ENCODE measurements around the gene R3HCC1L. TPM values are rescaled to one million over a fixed set of nuclear protein-coding genes. Genes with fewer than 3 reads are reported as not detected.
"Not testable (repeated sequence)": the region's sequence is repeated elsewhere in the genome, so short reads cannot be mapped to it uniquely, and the experiment has no call there.

The R3HCC1L gene
- polyA plus RNA-seq, 2 donors, result 4.9 to 7.4 TPM

DNA sequence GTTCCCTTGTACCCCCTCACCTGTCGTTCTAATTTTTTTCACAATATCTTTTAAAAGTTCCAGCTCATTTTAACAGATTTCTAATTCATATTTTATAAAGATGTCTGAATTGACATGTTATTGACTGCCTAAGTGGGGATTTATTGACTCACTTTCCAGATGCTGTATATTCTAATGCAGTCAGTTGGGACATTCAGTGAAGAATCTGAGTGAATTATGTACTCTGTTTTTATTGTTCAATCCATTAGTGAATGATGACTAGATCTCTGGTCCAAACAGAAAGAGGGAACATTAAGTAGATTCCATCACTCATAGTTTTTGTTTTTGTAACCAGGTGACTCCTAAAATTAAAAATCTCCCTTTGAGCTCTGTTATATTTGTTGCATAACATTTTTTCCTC is 79.3 kb downstream of the R3HCC1L start:
- no peak overlapping the region for H3K27ac ChIP-seq (ENCODE audit: low read depth in 2 of 2, low read length in 1 of 2)
- no peaks in the 10 kb centered on the region for H3K4me1 ChIP-seq (ENCODE audit: control insufficient read depth in 2 of 2, insufficient read depth in 2 of 2, low read length in 1 of 2)
- WGBS, 2 donors, result 90 to 93% methylated on average over 1 of the region's 1 CpG
- no peak overlapping the region for H3K4me3 ChIP-seq (ENCODE audit: low read depth in 1 of 2, low read length in 2 of 2)
- H3K9me3 ChIP-seq (ENCODE audit: control insufficient read depth in 2 of 2, insufficient read depth in 1 of 2, low read depth in 1 of 2, low read length in 1 of 2), result no peaks in the 10 kb centered on the region
- no peaks in the 10 kb centered on the region for H3K27me3 ChIP-seq (ENCODE audit: control insufficient read depth in 1 of 2, insufficient read depth in 2 of 2, low read length in 2 of 2)
- peaks cover 0 to 3% of the 10 kb centered on the region in 2 donors for H3K36me3 ChIP-seq (ENCODE audit: control insufficient read depth in 2 of 2, insufficient read depth in 2 of 2, low read length in 1 of 2)

DNA sequence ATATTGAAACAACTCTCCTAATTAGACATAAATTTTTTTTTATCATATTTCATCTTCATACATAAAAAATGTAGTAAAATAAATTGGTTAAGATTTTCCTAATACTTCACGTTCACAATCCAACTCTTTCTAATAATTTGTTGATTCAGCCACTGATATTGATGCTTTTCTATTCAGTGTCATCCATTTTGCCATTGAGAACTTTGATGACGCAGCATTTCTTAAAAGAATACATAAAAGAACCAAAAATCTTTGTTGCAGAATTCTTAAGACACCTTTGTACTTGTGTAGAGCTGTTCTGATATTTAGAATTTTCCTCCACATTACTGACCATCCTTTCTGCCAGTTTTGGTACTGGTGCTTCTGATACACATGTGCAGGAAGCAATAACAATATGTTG is 80.9 kb downstream of the R3HCC1L start:
- no peaks in the 10 kb centered on the region for H3K4me1 ChIP-seq (ENCODE audit: control insufficient read depth in 2 of 2, insufficient read depth in 2 of 2, low read length in 1 of 2)
- H3K4me3 ChIP-seq (ENCODE audit: low read depth in 1 of 2, low read length in 2 of 2), result no peak overlapping the region
- H3K27ac ChIP-seq (ENCODE audit: low read depth in 2 of 2, low read length in 1 of 2), result no peak overlapping the region
- H3K36me3 ChIP-seq (ENCODE audit: control insufficient read depth in 2 of 2, insufficient read depth in 2 of 2, low read length in 1 of 2), result no peaks in the 10 kb centered on the region
- no peaks in the 10 kb centered on the region for H3K9me3 ChIP-seq (ENCODE audit: control insufficient read depth in 2 of 2, insufficient read depth in 1 of 2, low read depth in 1 of 2, low read length in 1 of 2)
- WGBS, 2 donors, result 94 to 97% methylated on average over 2 of the region's 2 CpGs
- no peaks in the 10 kb centered on the region for H3K27me3 ChIP-seq (ENCODE audit: control insufficient read depth in 1 of 2, insufficient read depth in 2 of 2, low read length in 2 of 2)

DNA sequence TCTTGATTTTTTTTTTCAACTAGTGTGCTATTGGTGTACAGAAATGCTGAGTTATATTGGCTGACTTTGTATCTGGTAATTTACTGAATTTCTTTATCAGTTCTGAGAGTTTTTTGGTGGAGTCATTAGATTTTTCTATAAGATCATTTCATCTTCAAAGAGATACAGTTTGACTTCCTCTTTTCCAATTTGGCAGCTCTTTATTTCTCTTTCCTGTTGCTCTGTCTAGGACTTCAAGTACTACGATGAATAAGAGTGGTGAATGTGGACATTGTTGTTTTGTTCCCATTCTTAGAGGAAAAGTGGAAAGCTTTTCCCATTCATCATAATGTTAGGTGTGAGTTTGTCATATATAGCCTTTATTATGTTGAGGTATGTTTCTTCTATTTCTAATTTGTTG is 83.3 kb downstream of the R3HCC1L start:
- H3K36me3 ChIP-seq (ENCODE audit: control insufficient read depth in 2 of 2, insufficient read depth in 2 of 2, low read length in 1 of 2), result no peaks in the 10 kb centered on the region
- no peaks in the 10 kb centered on the region for H3K4me1 ChIP-seq (ENCODE audit: control insufficient read depth in 2 of 2, insufficient read depth in 2 of 2, low read length in 1 of 2)
- no peak overlapping the region for H3K4me3 ChIP-seq (ENCODE audit: low read depth in 1 of 2, low read length in 2 of 2)
- no peak overlapping the region for H3K27ac ChIP-seq (ENCODE audit: low read depth in 2 of 2, low read length in 1 of 2)
- no peaks in the 10 kb centered on the region for H3K9me3 ChIP-seq (ENCODE audit: control insufficient read depth in 2 of 2, insufficient read depth in 1 of 2, low read depth in 1 of 2, low read length in 1 of 2)
- H3K27me3 ChIP-seq (ENCODE audit: control insufficient read depth in 1 of 2, insufficient read depth in 2 of 2, low read length in 2 of 2), result no peaks in the 10 kb centered on the region
- 72 to 81% methylated on average over 1 of the region's 1 CpG for WGBS, 2 donors

DNA sequence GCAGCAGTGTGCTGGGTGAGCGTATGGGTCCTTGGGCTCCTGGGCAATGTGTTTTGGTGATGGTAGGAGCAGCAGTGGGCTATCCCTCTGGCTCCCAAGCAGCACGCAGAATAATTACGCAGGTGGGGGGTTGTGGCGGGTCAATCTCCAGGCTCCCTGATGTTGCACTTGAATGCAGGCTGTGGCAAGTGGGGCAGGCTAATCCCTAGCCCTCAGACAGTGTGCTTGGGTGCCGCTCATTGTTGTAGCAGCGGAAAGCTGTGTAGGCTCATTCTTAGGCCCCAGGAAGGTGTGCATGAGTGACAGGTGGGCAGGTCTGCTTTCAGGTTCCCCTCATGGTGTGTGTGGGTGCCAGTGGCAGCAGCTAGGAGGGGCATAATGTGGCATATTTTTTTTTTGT is 89.4 kb downstream of the R3HCC1L start:
- no peaks in the 10 kb centered on the region for H3K27me3 ChIP-seq (ENCODE audit: control insufficient read depth in 1 of 2, insufficient read depth in 2 of 2, low read length in 2 of 2)
- no peaks in the 10 kb centered on the region for H3K9me3 ChIP-seq (ENCODE audit: control insufficient read depth in 2 of 2, insufficient read depth in 1 of 2, low read depth in 1 of 2, low read length in 1 of 2)
- no peak overlapping the region for H3K4me3 ChIP-seq (ENCODE audit: low read depth in 1 of 2, low read length in 2 of 2)
- H3K36me3 ChIP-seq (ENCODE audit: control insufficient read depth in 2 of 2, insufficient read depth in 2 of 2, low read length in 1 of 2), result no peaks in the 10 kb centered on the region
- H3K4me1 ChIP-seq (ENCODE audit: control insufficient read depth in 2 of 2, insufficient read depth in 2 of 2, low read length in 1 of 2), result peaks cover 0 to 3% of the 10 kb centered on the region in 2 donors
- WGBS, 2 donors, result 98 to 100% methylated on average over 6 of the region's 6 CpGs
- no peak overlapping the region for H3K27ac ChIP-seq (ENCODE audit: low read depth in 2 of 2, low read length in 1 of 2)

DNA sequence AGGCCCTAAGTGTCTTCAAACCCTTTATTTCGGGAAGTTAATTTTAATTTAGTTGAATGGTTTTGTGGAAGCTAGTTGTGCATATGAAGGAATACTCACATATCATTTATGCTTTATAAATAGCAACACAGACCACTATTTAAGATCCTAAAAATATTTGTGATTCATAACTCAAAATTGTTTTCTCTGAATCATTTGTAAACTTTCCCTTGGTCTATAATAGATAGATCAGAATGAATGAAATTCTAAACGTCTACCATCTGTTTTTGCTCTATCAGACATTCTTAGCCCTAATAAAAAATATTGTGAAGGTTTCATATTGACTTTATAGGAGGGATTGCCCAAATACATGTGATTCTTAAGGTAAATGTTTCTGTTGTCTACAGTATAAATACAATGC is 90.1 kb downstream of the R3HCC1L start:
- no peak overlapping the region for H3K4me3 ChIP-seq (ENCODE audit: low read depth in 1 of 2, low read length in 2 of 2)
- H3K36me3 ChIP-seq (ENCODE audit: control insufficient read depth in 2 of 2, insufficient read depth in 2 of 2, low read length in 1 of 2), result no peaks in the 10 kb centered on the region
- 60 to 77% methylated on average over 2 of the region's 2 CpGs for WGBS, 2 donors
- H3K27me3 ChIP-seq (ENCODE audit: control insufficient read depth in 1 of 2, insufficient read depth in 2 of 2, low read length in 2 of 2), result no peaks in the 10 kb centered on the region
- no peaks in the 10 kb centered on the region for H3K9me3 ChIP-seq (ENCODE audit: control insufficient read depth in 2 of 2, insufficient read depth in 1 of 2, low read depth in 1 of 2, low read length in 1 of 2)
- peaks cover 0 to 3% of the 10 kb centered on the region in 2 donors for H3K4me1 ChIP-seq (ENCODE audit: control insufficient read depth in 2 of 2, insufficient read depth in 2 of 2, low read length in 1 of 2)
- no peak overlapping the region for H3K27ac ChIP-seq (ENCODE audit: low read depth in 2 of 2, low read length in 1 of 2)

DNA sequence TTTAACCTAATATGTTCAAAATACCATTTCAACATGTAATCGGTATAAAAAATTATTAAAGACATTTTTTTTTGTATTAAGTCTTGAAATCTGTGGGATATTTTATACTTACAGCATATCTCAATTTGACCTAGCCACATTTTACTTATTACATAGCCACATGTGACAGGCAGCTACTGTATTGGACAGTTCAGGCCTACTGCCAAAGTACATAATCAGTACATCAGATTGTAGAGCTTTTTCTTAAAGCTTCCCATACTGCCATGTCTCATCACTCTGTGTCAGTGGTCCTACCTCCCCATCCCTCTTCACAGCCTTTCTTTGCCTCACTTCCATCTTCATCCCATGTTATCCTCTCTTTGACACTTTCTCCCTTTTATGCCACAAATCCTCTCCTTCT is 90.5 kb downstream of the R3HCC1L start:
- Histone ChIP-seq H3K9me3 (ENCODE audit: control insufficient read depth in 2 of 2, insufficient read depth in 1 of 2, low read depth in 1 of 2, low read length in 1 of 2) (no peaks in the 10 kb centered on the region), H3K4me3 (ENCODE audit: low read depth in 1 of 2, low read length in 2 of 2) (no peak overlapping the region), H3K27me3 (ENCODE audit: control insufficient read depth in 1 of 2, insufficient read depth in 2 of 2, low read length in 2 of 2) (no peaks in the 10 kb centered on the region), H3K4me1 (ENCODE audit: control insufficient read depth in 2 of 2, insufficient read depth in 2 of 2, low read length in 1 of 2) (peaks cover 0 to 3% of the 10 kb centered on the region in 2 donors), H3K36me3 (ENCODE audit: control insufficient read depth in 2 of 2, insufficient read depth in 2 of 2, low read length in 1 of 2) (no peaks in the 10 kb centered on the region), H3K27ac (ENCODE audit: low read depth in 2 of 2, low read length in 1 of 2) (no peak overlapping the region)
- 95 to 97% methylated on average over 1 of the region's 1 CpG for WGBS, 2 donors

DNA sequence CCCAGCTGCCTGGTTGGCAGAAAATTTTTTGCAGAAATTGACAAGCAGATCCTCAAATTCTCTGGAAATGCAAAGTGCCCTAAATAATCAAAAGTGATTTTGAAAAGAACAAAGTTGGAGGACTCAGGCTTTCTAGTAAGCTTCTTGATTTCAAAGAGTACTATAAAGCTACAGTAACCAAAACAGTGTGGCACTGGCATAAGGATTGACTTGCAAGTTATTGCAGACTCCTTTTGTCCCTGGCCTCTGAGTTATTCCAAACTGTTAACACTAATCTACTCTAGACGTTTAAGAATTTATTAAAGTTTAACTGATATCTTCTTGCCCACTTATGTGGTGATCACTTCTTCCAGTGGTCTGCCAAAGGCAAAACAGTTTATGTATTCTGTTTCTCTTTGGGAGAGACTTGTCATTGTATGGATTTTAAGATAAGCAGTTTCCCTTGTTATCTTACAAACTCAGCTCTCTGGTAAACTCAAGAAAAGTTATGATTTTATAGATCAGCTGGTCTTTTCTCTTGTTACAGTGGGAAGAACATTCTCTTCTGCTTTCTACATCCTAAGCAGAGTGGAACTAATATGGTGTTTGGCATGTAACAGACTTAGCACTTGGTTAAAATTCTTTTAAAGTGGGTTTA is 92.2 kb downstream of the R3HCC1L start:
- Histone ChIP-seq H3K27ac (ENCODE audit: low read depth in 2 of 2, low read length in 1 of 2) (no peak overlapping the region), H3K4me3 (ENCODE audit: low read depth in 1 of 2, low read length in 2 of 2) (no peak overlapping the region), H3K9me3 (ENCODE audit: control insufficient read depth in 2 of 2, insufficient read depth in 1 of 2, low read depth in 1 of 2, low read length in 1 of 2) (no peaks in the 10 kb centered on the region), H3K36me3 (ENCODE audit: control insufficient read depth in 2 of 2, insufficient read depth in 2 of 2, low read length in 1 of 2) (no peaks in the 10 kb centered on the region), H3K4me1 (ENCODE audit: control insufficient read depth in 2 of 2, insufficient read depth in 2 of 2, low read length in 1 of 2) (peaks cover 0 to 3% of the 10 kb centered on the region in 2 donors), H3K27me3 (ENCODE audit: control insufficient read depth in 1 of 2, insufficient read depth in 2 of 2, low read length in 2 of 2) (no peaks in the 10 kb centered on the region)
- 74 to 90% methylated on average over 1 of the region's 1 CpG for WGBS, 2 donors

DNA sequence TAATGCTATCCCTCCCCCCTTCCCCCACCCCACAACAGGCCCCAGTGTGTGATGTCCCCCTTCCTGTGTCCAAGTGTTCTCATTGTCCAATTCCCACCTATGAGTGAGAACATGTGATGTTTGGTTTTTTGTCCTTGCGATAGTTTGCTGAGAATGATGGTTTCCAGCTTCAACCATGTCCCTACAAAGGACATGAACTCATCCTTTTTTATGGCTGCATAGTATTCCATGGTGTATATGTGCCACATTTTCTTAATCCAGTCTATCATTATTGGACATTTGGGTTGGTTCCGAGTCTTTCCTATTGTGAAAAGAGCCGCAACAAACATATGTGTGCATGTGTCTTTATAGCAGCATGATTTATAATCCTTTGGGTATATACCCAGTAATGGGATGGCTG is 93.3 kb downstream of the R3HCC1L start:
- not testable (repeated sequence) for H3K27ac ChIP-seq (ENCODE audit: low read depth in 2 of 2, low read length in 1 of 2); H3K4me3 ChIP-seq (ENCODE audit: low read depth in 1 of 2, low read length in 2 of 2); H3K9me3 ChIP-seq (ENCODE audit: control insufficient read depth in 2 of 2, insufficient read depth in 1 of 2, low read depth in 1 of 2, low read length in 1 of 2); H3K4me1 ChIP-seq (ENCODE audit: control insufficient read depth in 2 of 2, insufficient read depth in 2 of 2, low read length in 1 of 2); H3K36me3 ChIP-seq (ENCODE audit: control insufficient read depth in 2 of 2, insufficient read depth in 2 of 2, low read length in 1 of 2); H3K27me3 ChIP-seq (ENCODE audit: control insufficient read depth in 1 of 2, insufficient read depth in 2 of 2, low read length in 2 of 2)
- WGBS, 2 donors, result 100% methylated on average over 3 of the region's 3 CpGs

DNA sequence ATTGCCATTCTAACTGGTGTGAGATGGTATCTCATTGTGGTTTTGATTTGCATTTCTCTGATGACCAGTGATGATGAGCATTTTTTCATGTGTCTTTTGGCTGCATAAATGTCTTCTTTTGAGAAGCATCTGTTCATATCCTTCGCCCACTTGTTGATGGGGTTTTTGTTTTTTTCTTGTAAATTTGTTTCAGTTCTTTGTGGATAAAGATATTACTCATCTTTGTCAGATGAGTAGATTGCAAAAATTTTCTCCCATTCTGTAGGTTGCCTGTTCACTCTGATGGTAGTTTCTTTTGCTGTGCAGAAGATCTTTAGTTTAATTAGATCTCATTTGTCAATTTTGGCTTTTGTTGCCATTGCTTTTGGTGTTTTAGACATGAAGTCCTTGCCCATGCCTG is 93.8 kb downstream of the R3HCC1L start:
- H3K36me3 ChIP-seq (ENCODE audit: control insufficient read depth in 2 of 2, insufficient read depth in 2 of 2, low read length in 1 of 2); H3K9me3 ChIP-seq (ENCODE audit: control insufficient read depth in 2 of 2, insufficient read depth in 1 of 2, low read depth in 1 of 2, low read length in 1 of 2); H3K4me1 ChIP-seq (ENCODE audit: control insufficient read depth in 2 of 2, insufficient read depth in 2 of 2, low read length in 1 of 2); H3K4me3 ChIP-seq (ENCODE audit: low read depth in 1 of 2, low read length in 2 of 2); H3K27ac ChIP-seq (ENCODE audit: low read depth in 2 of 2, low read length in 1 of 2); H3K27me3 ChIP-seq (ENCODE audit: control insufficient read depth in 1 of 2, insufficient read depth in 2 of 2, low read length in 2 of 2): not testable (repeated sequence)
- 95 to 96% methylated on average over 1 of the region's 1 CpG for WGBS, 2 donors

DNA sequence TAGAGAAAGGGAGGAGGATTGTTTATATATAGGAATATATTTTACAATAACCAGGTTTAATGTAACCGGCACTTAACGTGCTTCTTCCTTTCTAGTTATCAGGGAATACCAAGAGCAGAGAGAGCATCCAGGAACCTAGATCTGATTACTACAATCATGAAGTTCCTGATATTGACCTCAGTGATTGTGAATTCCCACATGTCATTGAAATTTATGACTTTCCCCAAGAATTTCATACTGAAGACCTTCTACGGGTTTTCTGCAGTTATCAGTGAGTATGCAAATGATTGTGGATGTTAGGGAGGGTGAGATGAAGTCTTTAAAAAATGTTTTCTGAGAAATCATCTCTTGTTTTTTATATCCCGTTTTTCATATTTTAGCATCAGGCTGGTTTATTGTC is 97.0 kb downstream of the R3HCC1L start:
- Histone ChIP-seq H3K36me3 (ENCODE audit: control insufficient read depth in 2 of 2, insufficient read depth in 2 of 2, low read length in 1 of 2) (peaks cover 0 to 7% of the 10 kb centered on the region in 2 donors), H3K27ac (ENCODE audit: low read depth in 2 of 2, low read length in 1 of 2) (no peak overlapping the region), H3K4me1 (ENCODE audit: control insufficient read depth in 2 of 2, insufficient read depth in 2 of 2, low read length in 1 of 2) (no peaks in the 10 kb centered on the region), H3K4me3 (ENCODE audit: low read depth in 1 of 2, low read length in 2 of 2) (no peak overlapping the region), H3K27me3 (ENCODE audit: control insufficient read depth in 1 of 2, insufficient read depth in 2 of 2, low read length in 2 of 2) (no peaks in the 10 kb centered on the region), H3K9me3 (ENCODE audit: control insufficient read depth in 2 of 2, insufficient read depth in 1 of 2, low read depth in 1 of 2, low read length in 1 of 2) (no peaks in the 10 kb centered on the region)
- 94 to 98% methylated on average over 4 of the region's 4 CpGs for WGBS, 2 donors
